Left lung (tissue), 10 donors: ENCODE data around the gene ITIH4. TPM values are rescaled to one million over a fixed set of nuclear protein-coding genes. Genes with fewer than 3 reads are reported as not detected.

Source experiments
- ATAC-seq: fragments of 200-7000 bp; cut with Tn5 transposase; one replicate; pipeline ENCODE4 v1.9.1; 2020; ENCODE audit warnings: moderate library complexity
- DNase-seq, 4 donors: peaks; one replicate each; pipeline ENCODE4 v3.0.0-alpha.2; 2013 to 2020
- H3K27ac ChIP-seq, 2 donors: fragments of 200-600 bp; sonication (generic) in 1 of 2; one replicate each; pipeline versions ENCODE4 v1.5.0 to v1.8.0; 2020 to 2021
- H3K27me3 ChIP-seq, 2 donors: fragments of 200-600 bp; sonication (generic) in 1 of 2; one replicate each; pipeline versions ENCODE4 v1.5.0 to v1.8.0; 2020 to 2021
- H3K36me3 ChIP-seq, 2 donors: fragments of 200-600 bp; sonication (generic) in 1 of 2; one replicate each; pipeline versions ENCODE4 v1.5.0 to v1.8.0; 2020 to 2021
- H3K4me1 ChIP-seq, 2 donors: fragments of 200-600 bp; one replicate each; pipeline ENCODE4 v1.8.0; 2021
- H3K4me3 ChIP-seq, 2 donors: fragments of 200-600 bp; sonication (generic) in 1 of 2; one replicate each; pipeline versions ENCODE4 v1.5.0 to v1.8.0; 2020 to 2021; ENCODE audit warnings: mild to moderate bottlenecking in 1 of 2
- H3K9me3 ChIP-seq, 2 donors: fragments of 200-600 bp; sonication (generic) in 1 of 2; one replicate each; pipeline versions ENCODE4 v1.5.0 to v1.8.0; 2020 to 2021
- CTCF ChIP-seq, 2 donors: fragments of 200-600 bp; sonication (generic) in 1 of 2; IDR thresholded peaks; one replicate each; pipeline versions ENCODE4 v1.5.0 to v1.8.0; 2021; ENCODE audit warnings: antibody characterized with exemption in 2 of 2
- intact Hi-C, 2 donors: fragments of 100-400 bp; cut with DNase I; formaldehyde crosslinking; loops; one replicate each; pipeline versions ENCODE4 v1.11.2 to v1.14.2; 2022
- polyA plus RNA-seq, 6 donors: library from polyadenylated mRNA; unstranded; fragments of 120-200 nt; gene quantifications; one replicate each; pipeline ENCODE4 v1.2.1, GENCODE V29; 2013; ENCODE audit not compliant: insufficient read length in 6 of 6
- total RNA-seq, 2 donors: library from RNA; stranded (reverse); fragmentation: NEBNext Ultra II Directional; extraction: Animal tissue kit (Norgen Biotek cat#: 25700); gene quantifications; one replicate each; pipeline ENCODE4 v1.2.1, GENCODE V29; 2021
- donor health status: DM: no; HTN: yes; CAD: no.
- donor health status: DM: no; HTN: no; CAD: no.

The ITIH4 gene
- total and polyA plus RNA-seq, 8 donors = 7.7 to 16.3 (median 9.8) TPM

- ATAC-seq = no peak
Measured at GRCh38 chr3:52816654-52817053, 13.8 kb downstream of the ITIH4 start.

GRCh38 chr3:52816199-52816598, 14.3 kb downstream of the ITIH4 start:
- no peak for ATAC-seq

More at GRCh38 chr3:52816654-52817053, 13.8 kb downstream of the ITIH4 start:
- Histone ChIP-seq H3K9me3 (no peaks in the 10 kb centered on the region), H3K27me3 (no peaks in the 10 kb centered on the region), H3K4me3 (no peak overlapping the region), H3K4me1 (no peaks in the 10 kb centered on the region), H3K27ac (no peak overlapping the region), H3K36me3 (peaks cover 0 to 6% of the 10 kb centered on the region in 2 donors)
- TF ChIP-seq CTCF (IDR thresholded peaks at IDR 0.05) = no peak
- intact Hi-C loops = no loop called here
- DNase-seq = no peak

GRCh38 chr3:52813810-52814209, 16.7 kb downstream of the ITIH4 start:
- no peak overlapping the region for H3K4me3 ChIP-seq
- intact Hi-C loops = no loop called here
- DNase-seq (no peak), ATAC-seq (no peak)
- no peak overlapping the region for H3K27ac ChIP-seq
- H3K9me3 ChIP-seq = no peaks in the 10 kb centered on the region
- no peaks in the 10 kb centered on the region for H3K4me1 ChIP-seq
- H3K36me3 ChIP-seq = no peaks in the 10 kb centered on the region
- no peak for TF ChIP-seq CTCF (IDR thresholded peaks at IDR 0.05)
- H3K27me3 ChIP-seq = no peaks in the 10 kb centered on the region

More at GRCh38 chr3:52816199-52816598, 14.3 kb downstream of the ITIH4 start:
- H3K36me3 ChIP-seq = peaks cover 0 to 6% of the 10 kb centered on the region in 2 donors
- no peak for TF ChIP-seq CTCF (IDR thresholded peaks at IDR 0.05)
- no peaks in the 10 kb centered on the region for H3K9me3 ChIP-seq
- DNase-seq = no peak
- no peak overlapping the region for H3K27ac ChIP-seq
- intact Hi-C loops = no loop called here
- H3K4me1 ChIP-seq = no peaks in the 10 kb centered on the region
- H3K4me3 ChIP-seq = no peak overlapping the region
- no peaks in the 10 kb centered on the region for H3K27me3 ChIP-seq

- Histone ChIP-seq H3K36me3 (no peaks in the 10 kb centered on the region), H3K27ac (no peak overlapping the region), H3K9me3 (no peaks in the 10 kb centered on the region), H3K4me3 (no peak overlapping the region), H3K27me3 (no peaks in the 10 kb centered on the region), H3K4me1 (no peaks in the 10 kb centered on the region)
- DNase-seq (no peak), ATAC-seq (no peak)
- TF ChIP-seq CTCF (IDR thresholded peaks at IDR 0.05) = no peak
- intact Hi-C loops = no loop called here
Measured at GRCh38 chr3:52811452-52812011, 18.9 kb downstream of the ITIH4 start.

- no peak for ATAC-seq
- Histone ChIP-seq H3K27me3 (no peaks in the 10 kb centered on the region), H3K4me1 (no peaks in the 10 kb centered on the region), H3K4me3 (no peak overlapping the region), H3K27ac (no peak overlapping the region), H3K9me3 (no peaks in the 10 kb centered on the region), H3K36me3 (no peaks in the 10 kb centered on the region)
- no peak for DNase-seq
- intact Hi-C loops = no loop called here
- TF ChIP-seq CTCF (IDR thresholded peaks at IDR 0.05) = no peak
Measured at GRCh38 chr3:52810923-52811322, 19.5 kb downstream of the ITIH4 start.
